Spleen (tissue), 11 donors: ENCODE data around the gene RSL24D1. TPM values are rescaled to one million over a fixed set of nuclear protein-coding genes. Genes with fewer than 3 reads are reported as not detected.
A peak's percentile ranks its signal among the peaks of the same experiment; 100 is the strongest.

Experiments used
- DNase-seq: peaks from one replicate; pipeline ENCODE4 v3.0.0-alpha.2; 2020
- H3K27ac ChIP-seq, 8 donors: fragments of 200-600 bp; sonication (generic) in 7 of 8; 1 replicate in 4 of 8; 2 replicates in 4 of 8; pipeline versions ENCODE4 v1.5.0 to v1.8.0; 2016 to 2021; ENCODE audit warnings: inconsistent platforms in 4 of 8, mild to moderate bottlenecking in 4 of 8, moderate library complexity in 1 of 8
- H3K27me3 ChIP-seq, 7 donors: fragments of 200-600 bp; sonication (generic) in 6 of 7; replicated peaks in 1 of 7; 1 replicate in 4 of 7; 2 replicates in 3 of 7; pipeline versions ENCODE4 v1.5.0 to v1.8.0; 2016 to 2021; ENCODE audit warnings: inconsistent platforms in 3 of 7, mild to moderate bottlenecking in 1 of 7
- H3K36me3 ChIP-seq, 6 donors: fragments of 200-600 bp; sonication (generic) in 5 of 6; 1 replicate in 4 of 6; 2 replicates in 2 of 6; pipeline versions ENCODE4 v1.5.0 to v1.8.0; 2016 to 2021; ENCODE audit warnings: inconsistent platforms in 2 of 6
- H3K4me1 ChIP-seq, 6 donors: fragments of 200-600 bp; sonication (generic) in 5 of 6; 1 replicate in 3 of 6; 2 replicates in 3 of 6; pipeline versions ENCODE4 v1.5.0 to v1.8.0; 2016 to 2021; ENCODE audit warnings: inconsistent platforms in 3 of 6
- H3K4me3 ChIP-seq, 8 donors: fragments of 200-600 bp; sonication (generic) in 7 of 8; 1 replicate in 4 of 8; 2 replicates in 4 of 8; pipeline versions ENCODE4 v1.5.0 to v1.8.0; 2016 to 2021; ENCODE audit warnings: inconsistent platforms in 4 of 8, mild to moderate bottlenecking in 4 of 8, moderate library complexity in 2 of 8
- H3K9me3 ChIP-seq, 8 donors: fragments of 200-600 bp; sonication (generic) in 7 of 8; 1 replicate in 4 of 8; 2 replicates in 4 of 8; pipeline versions ENCODE4 v1.5.0 to v1.8.0; 2016 to 2021; ENCODE audit warnings: inconsistent platforms in 4 of 8
- CTCF ChIP-seq, 11 experiments: fragments of 200-600 bp in 7 of 11; fragments of 450-650 bp in 4 of 11; sonication (generic) in 4 of 11; IDR thresholded peaks in 8 of 11; conservative IDR thresholded peaks in 3 of 11; 1 replicate in 7 of 11; 2 replicates in 4 of 11; pipeline versions ENCODE4 v1.4.0 to v1.8.0; 2016 to 2021; ENCODE audit warnings: antibody characterized with exemption in 11 of 11, inconsistent platforms in 4 of 11, mild to moderate bottlenecking in 1 of 11
- POLR2A ChIP-seq, 3 donors: fragments of 450-650 bp; IDR thresholded peaks; one replicate each; pipeline ENCODE4 v1.5.1; 2017; ENCODE audit warnings: antibody characterized with exemption in 3 of 3, mild to moderate bottlenecking in 1 of 3
- POLR2AphosphoS5 ChIP-seq, 3 donors: sonication (generic); formaldehyde crosslinking; IDR thresholded peaks; one replicate each; pipeline ENCODE4 v1.5.1; 2017; ENCODE audit warnings: antibody characterized with exemption in 3 of 3
- WGBS, 5 donors: extraction: QIAGEN DNeasy Blood & Tissue Kit in 3 of 5; methylation state at CpG; one replicate each; pipeline versions ENCODE4 v1.1.5 to v1.1.7; 2013 to 2018; 5-methylcytosine and 5-hydroxymethylcytosine counted together
- intact Hi-C: fragments of 100-400 bp; cut with DNase I; formaldehyde crosslinking; loops from one replicate; pipeline ENCODE4 v1.15.0; 2023; ENCODE audit warnings: low total_unique reads
- polyA plus RNA-seq, 3 donors: library from polyadenylated mRNA; stranded (reverse); fragments of 200-250 nt; gene quantifications; one replicate each; pipeline ENCODE4 v1.2.1, GENCODE V29; 2013
- total RNA-seq, 7 donors: library from RNA; depleted of rRNA in 3 of 7; stranded (reverse); fragments of >200 nt in 3 of 7; fragmentation: NEBNext Ultra II Directional in 4 of 7; extraction: Animal tissue kit (Norgen Biotek cat#: 25700) in 4 of 7; gene quantifications; one replicate each; pipeline versions ENCODE4 v1.1.0 to v1.2.1, GENCODE V29; 2016 to 2021
- donor health status: healthy with polysubstance abuse.
- donor health status: DM: no; HTN: no; CAD: no; lungs with moderate emphysema.
- donor health status: DM: no; HTN: no; CAD: no.
- donor health status: Bipolar disorder and iron deficiency.
- donor health status: healthy.
- donor health status: DM: no; HTN: no; CAD: no.
- donor health status: DM: yes; HTN: yes; CAD: no.

The RSL24D1 gene
- total and polyA plus RNA-seq, 10 donors, result 43.7 to 103 (median 56.0) TPM

GRCh38 chr15:55234104-55234799 lies 37.5 kb upstream of the RSL24D1 start:
- no peak overlapping the region for H3K27ac ChIP-seq
- no peak for TF ChIP-seq POLR2A (IDR thresholded peaks at IDR 0.05)
- no peak for TF ChIP-seq CTCF (IDR thresholded peaks at IDR 0.05 in 8 of 11, conservative IDR thresholded peaks at IDR 0.05 in 3 of 11)
- no peak for TF ChIP-seq POLR2AphosphoS5 (IDR thresholded peaks at IDR 0.05)
- peaks cover 0 to 33% (median 9%) of the 10 kb centered on the region in 6 donors for H3K4me1 ChIP-seq
- H3K4me3 ChIP-seq, result no peak overlapping the region
- H3K9me3 ChIP-seq, result no peaks in the 10 kb centered on the region
- intact Hi-C loops, result no loop called here
- peaks cover 0 to 50% (median 0%) of the 10 kb centered on the region in 6 donors for H3K36me3 ChIP-seq
- H3K27me3 ChIP-seq, result no peaks in the 10 kb centered on the region
- DNase-seq, result no peak
- 95 to 99% (median 97%) methylated on average over 2 of the region's 2 CpGs for WGBS, 5 donors

DNA sequence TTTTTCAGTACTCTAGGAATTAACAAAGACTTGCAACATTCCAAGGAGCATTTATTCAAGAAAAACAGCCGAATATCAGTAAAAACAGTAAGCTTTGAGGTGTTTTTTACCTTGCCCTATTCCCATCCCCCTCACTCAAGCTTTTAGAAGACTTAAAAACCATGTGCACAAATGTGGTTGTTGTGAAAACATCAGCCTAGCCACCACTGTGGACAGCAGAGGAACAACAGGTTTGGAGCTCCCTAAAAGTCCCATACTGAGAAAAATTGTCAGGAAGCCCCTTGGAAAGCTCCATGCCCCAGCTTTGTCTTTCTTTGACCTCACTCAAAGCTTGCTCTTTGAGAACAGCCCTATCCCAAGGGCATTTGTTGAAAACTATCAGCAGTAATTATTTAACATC lies 34.7 kb upstream of the RSL24D1 start:
- WGBS, 5 donors, result 91 to 100% (median 96%) methylated on average over 1 of the region's 1 CpG
- no peaks in the 10 kb centered on the region for H3K9me3 ChIP-seq
- intact Hi-C loops, result no loop called here

GRCh38 chr15:55230953-55231352 lies 34.2 kb upstream of the RSL24D1 start:
- no peaks in the 10 kb centered on the region for H3K27me3 ChIP-seq
- TF ChIP-seq POLR2AphosphoS5 (IDR thresholded peaks at IDR 0.05), result no peak
- no peak for TF ChIP-seq POLR2A (IDR thresholded peaks at IDR 0.05)
- TF ChIP-seq CTCF (IDR thresholded peaks at IDR 0.05 in 8 of 11, conservative IDR thresholded peaks at IDR 0.05 in 3 of 11), result no peak
- WGBS, 5 donors, result 62 to 100% (median 95%) methylated on average over 1 of the region's 1 CpG

More for the DNA sequence above, 34.7 kb upstream of the RSL24D1 start:
- TF ChIP-seq CTCF (IDR thresholded peaks at IDR 0.05 in 8 of 11, conservative IDR thresholded peaks at IDR 0.05 in 3 of 11), result no peak
- TF ChIP-seq POLR2A (IDR thresholded peaks at IDR 0.05), result no peak
- no peak for TF ChIP-seq POLR2AphosphoS5 (IDR thresholded peaks at IDR 0.05)
- Histone ChIP-seq H3K4me1 (peaks cover 0 to 30% (median 9%) of the 10 kb centered on the region in 6 donors), H3K36me3 (peaks cover 0 to 78% (median 6%) of the 10 kb centered on the region in 6 donors), H3K27me3 (no peaks in the 10 kb centered on the region), H3K27ac (peak overlapping the region in 2 of 8 donors; percentile 18 to 49), H3K4me3 (no peak overlapping the region)
- DNase-seq, result no peak

DNA sequence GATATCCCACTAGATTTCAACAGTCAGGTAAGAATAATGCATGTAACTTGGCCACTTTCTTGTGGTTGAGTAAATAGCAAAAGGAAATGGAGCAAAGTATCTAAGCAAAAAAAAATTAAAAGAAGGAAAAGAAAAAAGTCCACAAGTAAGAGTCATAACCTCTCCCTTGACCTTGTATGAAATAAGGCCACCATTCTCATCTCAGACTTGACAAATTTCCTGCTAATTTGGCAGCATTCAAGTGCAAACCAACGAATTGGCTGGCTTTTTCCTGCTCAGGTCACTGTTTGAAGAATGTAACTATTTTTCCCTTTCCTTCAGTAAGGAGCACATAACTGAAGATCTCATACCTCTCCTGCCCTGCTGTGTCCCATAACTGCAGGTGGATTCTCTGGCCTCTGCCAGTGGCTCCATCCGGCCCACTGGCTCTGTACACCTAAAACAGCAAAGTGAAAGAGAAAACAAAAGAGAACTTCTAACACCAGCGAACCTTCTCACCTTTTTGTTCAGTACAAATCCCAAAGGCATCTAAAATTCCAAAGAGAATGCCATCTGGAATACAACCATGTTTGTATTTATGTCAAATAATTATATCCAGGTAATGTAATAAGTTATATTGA lies 33.4 kb upstream of the RSL24D1 start:
- intact Hi-C loops, result no loop called here
- no peak for DNase-seq
- Histone ChIP-seq H3K36me3 (peaks cover 0 to 91% (median 6%) of the 10 kb centered on the region in 6 donors), H3K9me3 (no peaks in the 10 kb centered on the region), H3K4me1 (peaks cover 0 to 43% (median 13%) of the 10 kb centered on the region in 6 donors), H3K27ac (peak overlapping the region in 5 of 8 donors; percentile 3 to 66 (median 49)), H3K27me3 (no peaks in the 10 kb centered on the region), H3K4me3 (no peak overlapping the region)
- 48 to 69% (median 53%) methylated on average over 3 of the region's 3 CpGs for WGBS, 5 donors
- no peak for TF ChIP-seq POLR2A (IDR thresholded peaks at IDR 0.05)

More at GRCh38 chr15:55230953-55231352, 34.2 kb upstream of the RSL24D1 start:
- intact Hi-C loops, result no loop called here
- peaks cover 0 to 35% (median 9%) of the 10 kb centered on the region in 6 donors for H3K4me1 ChIP-seq
- peaks cover 0 to 83% (median 6%) of the 10 kb centered on the region in 6 donors for H3K36me3 ChIP-seq
- no peak for DNase-seq
- peak overlapping the region in 3 of 8 donors; percentile 35 to 66 (median 49) for H3K27ac ChIP-seq
- H3K9me3 ChIP-seq, result no peaks in the 10 kb centered on the region
- H3K4me3 ChIP-seq, result no peak overlapping the region
